HL-60/S4 treated with retinoic acid at 250 ng/mL for 4 days and 3 days (cell line): Measurements from ENCODE around the gene EVC.
"Not testable (repeated sequence)": the region's sequence is repeated elsewhere in the genome, so short reads cannot be mapped to it uniquely, and the experiment has no call there.

Experiments used
- in situ Hi-C: fragments of 300-500 bp; cut with MboI; formaldehyde crosslinking; loops from 2 replicates; pipeline ENCODE4 v1.7.0; 2022; ENCODE audit warnings: low sequenced_read_pairs

EVC gene

GRCh38 chr4:5836943-5837342 is 125.9 kb downstream of the EVC start:
- in situ Hi-C loops = no loop called here

DNA sequence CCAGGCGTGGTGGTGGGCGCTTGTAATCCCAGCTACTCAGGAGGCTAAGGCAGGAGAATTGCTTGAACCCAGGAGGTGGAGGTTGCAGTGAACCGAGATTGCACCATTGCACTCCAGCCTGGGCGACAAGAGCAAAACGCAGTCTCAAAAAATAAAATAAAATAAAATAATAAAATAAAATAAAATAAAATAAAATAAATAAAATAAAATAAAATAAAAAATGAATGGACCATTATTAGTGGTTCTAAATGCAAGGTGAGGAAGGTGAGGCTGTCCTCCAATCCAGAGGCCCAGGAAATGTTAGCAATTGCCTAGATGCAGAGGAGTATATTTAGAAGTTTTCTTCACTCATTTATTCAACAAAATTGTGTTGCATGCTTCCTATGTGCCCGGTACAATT is 126.5 kb downstream of the EVC start:
- in situ Hi-C loops = not testable (repeated sequence)

GRCh38 chr4:5839332-5839731 is 128.3 kb downstream of the EVC start:
- in situ Hi-C loops = no loop called here

DNA sequence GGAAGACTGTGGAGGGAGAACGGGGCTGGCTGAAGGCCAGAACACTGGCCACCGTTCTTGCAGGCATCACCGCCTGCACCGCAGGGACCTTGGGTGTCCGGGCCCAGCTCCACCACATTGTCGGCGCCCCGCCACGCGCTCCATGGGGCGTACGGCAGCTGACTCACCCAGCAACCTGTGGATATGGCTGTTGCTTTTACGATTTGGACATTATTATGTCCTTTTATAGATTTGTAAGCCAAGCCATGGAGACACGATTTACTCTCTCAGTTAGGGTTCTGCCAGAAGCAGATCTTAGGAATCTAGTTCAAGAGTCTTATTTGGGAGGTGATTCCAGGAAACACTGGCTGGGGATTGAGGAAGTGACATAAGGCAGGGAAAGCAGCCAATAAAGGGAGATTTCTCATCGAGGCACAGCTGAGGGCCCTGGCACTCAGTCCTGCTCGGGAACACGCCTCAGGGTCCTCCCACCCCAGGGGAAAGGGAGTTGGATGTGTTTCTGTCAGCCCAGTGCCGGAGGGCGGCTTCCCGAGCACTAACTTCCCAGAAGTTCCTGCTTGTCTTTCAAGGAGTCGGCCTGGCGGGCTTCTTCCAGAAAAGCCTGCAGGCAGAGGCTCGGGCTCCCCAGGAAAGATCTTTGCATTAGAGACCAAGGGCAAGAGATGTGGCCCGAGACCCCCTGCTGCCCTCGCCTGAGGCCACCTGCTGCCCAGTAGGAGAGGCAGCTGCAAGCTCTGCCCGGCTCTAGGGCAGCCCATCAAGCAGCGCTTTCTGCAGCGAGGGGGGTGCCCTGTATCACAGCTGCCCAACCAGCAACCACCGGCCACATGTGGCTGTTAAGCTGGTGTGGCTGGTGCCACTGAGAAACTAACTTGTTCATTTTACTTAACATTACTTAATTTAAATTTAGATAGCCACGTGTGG is 129.0 kb downstream of the EVC start:
- in situ Hi-C loops = no loop called here

GRCh38 chr4:5842456-5842855 is 131.5 kb downstream of the EVC start:
- in situ Hi-C loops = no loop called here

GRCh38 chr4:5843573-5844530 is 132.9 kb downstream of the EVC start:
- in situ Hi-C loops = no loop called here

DNA sequence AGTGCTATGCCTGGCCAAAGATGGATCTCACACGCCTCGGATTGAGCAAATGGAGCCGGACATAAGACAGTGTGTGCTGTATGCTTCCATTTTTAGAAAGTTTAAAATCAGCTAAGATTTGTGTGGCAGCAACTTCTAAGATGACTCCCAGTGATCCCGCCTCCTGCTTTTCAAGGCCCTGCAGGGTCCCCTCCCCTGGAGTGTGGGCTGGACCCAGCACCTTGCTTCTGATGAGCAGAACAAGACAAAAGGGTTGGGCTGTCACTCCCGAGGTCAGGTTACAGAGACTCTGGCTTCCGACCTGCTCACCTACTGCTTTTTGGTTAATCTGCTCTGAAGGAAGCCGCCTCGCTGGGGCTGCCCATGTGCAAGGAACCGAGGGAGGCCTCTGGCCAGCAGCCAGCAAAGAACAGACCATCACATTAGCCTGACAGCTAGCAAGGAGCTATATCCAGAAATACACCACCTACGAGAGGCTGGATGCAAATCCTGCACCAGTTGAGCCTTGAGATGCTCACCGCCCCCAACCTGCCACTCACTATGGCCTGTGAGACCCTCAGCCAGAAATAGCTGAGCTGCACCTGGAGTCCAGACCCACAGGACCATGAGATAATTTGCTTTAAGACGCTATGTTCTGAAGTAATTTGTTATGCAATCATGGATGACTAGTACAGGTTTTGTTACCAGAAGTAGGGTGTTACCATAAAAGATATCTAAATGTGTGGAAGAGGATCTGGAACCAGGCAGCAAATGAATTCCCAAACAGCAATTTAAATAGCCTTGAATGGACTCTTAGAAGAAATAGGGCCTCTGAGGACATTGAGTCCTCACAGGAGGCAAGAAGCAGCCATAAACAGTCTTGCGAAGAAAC is 134.3 kb downstream of the EVC start:
- in situ Hi-C loops = no loop called here

DNA sequence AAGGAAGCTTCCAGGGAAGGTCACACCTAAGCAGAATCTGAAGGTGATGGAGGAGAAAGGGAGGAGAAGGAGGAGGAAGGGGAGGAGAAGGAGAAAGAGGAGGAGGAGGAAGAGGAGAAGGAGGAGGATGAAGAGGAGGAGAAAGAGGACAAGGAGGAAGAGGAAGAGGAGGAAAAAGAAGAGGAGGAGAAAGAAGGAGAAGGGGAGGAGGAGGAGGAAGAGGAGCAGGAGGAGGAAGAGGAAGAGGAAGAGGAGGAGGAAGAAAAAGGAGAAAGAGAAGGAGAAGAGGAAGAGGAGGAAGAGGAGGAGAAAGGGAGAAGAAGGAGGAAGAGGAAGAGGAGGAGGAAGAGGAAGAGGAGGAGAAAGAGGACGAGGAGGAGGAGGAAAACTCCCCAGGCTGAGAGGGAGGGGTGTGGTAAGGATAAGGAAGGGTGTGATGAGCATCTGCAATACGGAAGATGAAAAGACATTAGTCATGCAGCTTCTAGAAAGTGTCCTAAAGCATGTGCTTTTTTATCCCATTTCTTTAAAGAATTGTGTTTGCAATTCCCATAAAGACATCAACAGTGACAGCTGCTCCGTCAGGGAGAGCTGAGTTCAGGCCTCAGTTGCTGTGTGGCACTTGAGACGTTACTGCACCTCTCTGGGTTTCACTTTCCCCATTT is 140.8 kb downstream of the EVC start:
- in situ Hi-C loops = no loop called here

GRCh38 chr4:5852523-5853202 is 141.7 kb downstream of the EVC start:
- in situ Hi-C loops = no loop called here

DNA sequence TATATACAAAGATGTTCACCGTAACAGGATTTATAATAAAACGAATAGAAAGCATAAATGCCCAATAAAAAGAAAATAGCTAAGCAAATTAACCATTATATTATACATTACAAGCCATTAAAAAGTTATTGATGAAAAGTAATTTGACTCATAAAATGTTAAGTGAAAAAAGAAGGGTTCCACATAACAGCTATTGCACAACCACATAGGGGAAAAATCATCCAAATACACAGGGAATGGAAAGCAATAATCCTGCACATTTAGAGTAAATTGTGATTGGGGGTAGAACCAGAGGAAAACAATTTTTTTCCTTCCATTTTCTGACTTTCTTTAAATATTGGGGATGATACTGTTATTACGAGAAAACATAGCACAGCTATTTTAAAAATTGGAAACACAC is 143.9 kb downstream of the EVC start:
- in situ Hi-C loops = no loop called here

GRCh38 chr4:5856362-5856761 is 145.4 kb downstream of the EVC start:
- in situ Hi-C loops = not testable (repeated sequence)

DNA sequence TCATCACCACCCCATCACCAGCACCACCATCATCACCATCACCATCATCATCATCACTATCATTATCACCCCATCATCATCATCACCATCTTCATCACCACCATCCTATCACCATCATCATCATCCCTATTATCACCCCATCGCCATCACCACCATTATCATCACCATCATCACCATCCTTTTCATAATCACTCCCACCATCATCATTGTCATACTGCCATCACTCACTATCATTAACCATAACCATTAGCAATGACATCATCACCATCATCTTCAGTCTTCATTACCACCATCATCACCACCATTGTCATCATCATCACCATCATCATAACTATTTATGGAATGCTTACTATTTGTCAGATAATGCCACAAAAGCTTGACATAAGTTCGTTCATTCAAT is 146.2 kb downstream of the EVC start:
- in situ Hi-C loops = no loop called here

- in situ Hi-C loops = no loop called here
Observed at GRCh38 chr4:5858020-5858769, 147.2 kb downstream of the EVC start.

DNA sequence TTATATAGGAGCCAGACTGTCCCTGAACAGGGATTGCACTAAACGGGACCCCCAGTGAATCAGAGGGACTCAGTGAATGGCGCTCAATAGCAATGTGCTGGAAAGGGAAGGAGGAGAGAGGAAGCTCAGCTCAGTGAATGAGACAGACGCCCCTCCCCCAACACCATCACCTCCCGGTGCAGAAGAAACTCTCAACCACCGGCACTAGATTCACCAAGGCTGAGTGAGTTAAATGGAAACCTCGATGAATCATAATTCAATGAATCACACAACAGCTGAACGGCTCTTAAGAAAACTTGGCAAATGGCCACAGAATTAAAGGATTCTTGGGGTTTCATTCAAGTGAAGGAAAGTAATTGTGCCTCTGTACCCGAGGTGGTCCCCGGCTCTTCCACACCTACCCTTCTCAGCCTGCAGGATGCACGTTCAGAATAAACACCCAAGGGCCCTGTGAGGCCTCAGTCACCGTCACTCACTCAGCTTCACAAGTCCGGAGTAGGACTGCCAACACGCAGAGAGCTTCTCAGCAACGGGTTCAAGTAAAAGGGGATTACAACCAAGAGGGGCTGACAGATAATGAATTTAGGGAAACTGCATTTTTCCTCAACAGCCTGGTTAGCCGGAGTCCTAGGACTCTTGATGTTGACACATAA is 152.6 kb downstream of the EVC start:
- in situ Hi-C loops = no loop called here
